Activated CD4-positive, CD25-positive, alpha-beta regulatory T cell (primary cell): ENCODE data around the gene ITFG1.
"Not testable (repeated sequence)": the region's sequence is repeated elsewhere in the genome, so short reads cannot be mapped to it uniquely, and the experiment has no call there.

Experiments
- DNase-seq, 4 experiments: peaks; one replicate each; lab custom pipeline; 2025; lab: John Stamatoyannopoulos, UW

Gene ITFG1

DNA sequence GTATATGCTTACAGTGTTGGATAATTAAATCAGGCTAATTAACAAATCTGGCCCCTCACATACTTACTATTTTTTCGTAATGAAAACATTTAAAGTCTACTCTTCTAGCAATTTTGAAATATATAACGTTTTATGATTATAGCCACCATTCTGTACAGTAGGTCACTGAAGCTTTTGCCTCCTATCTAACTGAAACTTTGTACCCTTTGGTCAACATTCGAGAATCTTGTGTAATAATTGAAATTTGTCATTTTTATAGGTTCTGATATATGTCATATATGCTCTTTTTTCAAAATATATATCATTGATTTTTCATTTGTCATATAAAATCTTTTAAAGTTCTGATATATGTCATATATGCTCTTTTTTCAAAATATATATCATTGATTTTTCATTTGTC is 12.9 kb upstream of the ITFG1 start:
- DNase-seq: no peak

- not testable (repeated sequence) for DNase-seq
Observed at GRCh38 chr16:47473004-47473403, 12.1 kb upstream of the ITFG1 start.

DNA sequence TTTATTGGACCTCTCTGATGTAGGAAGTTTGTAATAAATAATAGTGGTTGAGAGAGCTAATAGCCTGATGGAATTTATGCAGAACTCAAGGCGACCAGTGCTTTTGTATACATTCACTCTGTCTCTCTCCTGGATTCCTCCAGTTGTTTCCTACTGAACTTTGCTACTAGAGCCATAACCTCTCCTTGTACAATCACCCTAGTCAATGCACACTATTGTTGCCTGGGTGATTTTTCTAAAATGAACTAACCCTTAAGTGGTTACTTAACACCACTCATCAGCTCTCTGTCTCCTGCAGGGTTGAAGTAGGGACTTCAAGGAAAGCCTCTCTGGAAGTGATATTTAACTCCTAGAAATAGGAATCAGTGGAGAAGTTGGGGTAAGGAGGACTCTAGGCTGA is 9.9 kb upstream of the ITFG1 start:
- no peak for DNase-seq

DNA sequence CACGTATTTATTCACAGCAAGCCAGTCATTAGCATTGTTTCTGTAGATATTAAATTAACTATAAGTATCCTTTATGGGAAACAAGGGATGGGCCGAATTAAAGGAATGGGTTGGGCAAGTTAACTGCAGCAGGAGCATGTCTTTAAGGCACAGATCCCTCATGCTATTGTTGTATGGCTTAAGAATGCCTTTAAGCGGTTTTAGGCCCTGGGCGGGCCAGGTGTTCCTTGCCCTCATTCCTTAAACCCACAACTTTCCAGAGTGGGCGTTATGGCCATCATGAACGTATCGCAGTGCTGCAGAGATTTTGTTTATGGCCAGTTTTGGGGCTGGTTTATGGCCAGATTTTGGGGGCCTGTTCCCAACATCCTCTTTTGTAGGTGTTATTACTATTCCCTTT is 9.3 kb upstream of the ITFG1 start:
- DNase-seq: no peak

DNA sequence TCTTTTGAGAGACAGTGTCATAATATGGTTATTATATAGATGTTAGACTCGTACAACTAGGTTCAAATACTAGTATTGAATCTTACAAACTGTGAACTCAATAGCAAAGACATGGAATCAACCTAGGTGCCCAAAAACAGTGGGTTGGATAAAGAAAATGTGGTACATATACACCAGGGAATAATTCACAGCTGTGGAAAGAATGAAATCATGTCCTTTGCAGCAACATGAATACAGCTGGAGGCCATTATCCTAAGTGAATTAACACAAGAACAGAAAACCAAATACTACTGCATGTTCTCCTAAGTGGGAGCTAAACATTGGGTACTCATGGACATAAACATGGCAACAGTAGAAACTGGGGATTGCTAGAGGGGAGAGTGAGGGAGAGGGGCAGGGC is 8.4 kb upstream of the ITFG1 start:
- no peak for DNase-seq

GRCh38 chr16:47468070-47468689 is 7.3 kb upstream of the ITFG1 start:
- not testable (repeated sequence) for DNase-seq

GRCh38 chr16:47467501-47467900 is 6.6 kb upstream of the ITFG1 start:
- no peak for DNase-seq

DNA sequence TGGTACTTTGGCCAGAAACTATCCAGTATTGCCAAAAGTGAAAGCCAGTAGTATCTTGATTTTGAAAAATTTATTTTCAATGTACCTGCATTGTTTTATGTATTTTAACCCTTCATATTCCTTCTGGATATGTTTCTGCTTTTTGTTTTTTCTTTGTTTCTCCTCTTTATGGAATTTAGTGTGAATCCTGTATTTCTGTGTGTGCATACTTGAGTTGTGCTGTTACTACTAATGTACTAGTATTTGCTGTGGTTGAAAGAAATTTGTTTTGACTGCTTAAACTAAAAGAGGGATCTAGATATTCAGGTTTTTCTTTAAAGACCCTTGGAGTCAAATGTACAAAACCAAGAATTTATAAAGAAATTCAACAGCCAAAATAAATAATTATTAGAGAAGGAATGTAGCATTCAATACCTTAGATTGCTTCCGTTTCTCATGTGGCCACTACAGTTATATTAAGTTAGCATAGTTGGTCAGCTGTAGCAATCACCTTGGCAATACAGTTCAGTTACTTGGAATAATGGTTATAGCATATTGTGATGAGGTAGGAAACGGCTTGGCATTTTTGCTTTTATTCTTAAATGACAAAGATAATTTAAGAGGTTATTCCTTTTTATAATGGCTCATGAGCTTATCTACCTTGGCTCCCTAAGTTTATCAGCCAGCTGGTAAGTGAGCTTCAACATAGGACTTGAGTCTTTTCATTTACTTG is 5.2 kb upstream of the ITFG1 start:
- no peak for DNase-seq

DNA sequence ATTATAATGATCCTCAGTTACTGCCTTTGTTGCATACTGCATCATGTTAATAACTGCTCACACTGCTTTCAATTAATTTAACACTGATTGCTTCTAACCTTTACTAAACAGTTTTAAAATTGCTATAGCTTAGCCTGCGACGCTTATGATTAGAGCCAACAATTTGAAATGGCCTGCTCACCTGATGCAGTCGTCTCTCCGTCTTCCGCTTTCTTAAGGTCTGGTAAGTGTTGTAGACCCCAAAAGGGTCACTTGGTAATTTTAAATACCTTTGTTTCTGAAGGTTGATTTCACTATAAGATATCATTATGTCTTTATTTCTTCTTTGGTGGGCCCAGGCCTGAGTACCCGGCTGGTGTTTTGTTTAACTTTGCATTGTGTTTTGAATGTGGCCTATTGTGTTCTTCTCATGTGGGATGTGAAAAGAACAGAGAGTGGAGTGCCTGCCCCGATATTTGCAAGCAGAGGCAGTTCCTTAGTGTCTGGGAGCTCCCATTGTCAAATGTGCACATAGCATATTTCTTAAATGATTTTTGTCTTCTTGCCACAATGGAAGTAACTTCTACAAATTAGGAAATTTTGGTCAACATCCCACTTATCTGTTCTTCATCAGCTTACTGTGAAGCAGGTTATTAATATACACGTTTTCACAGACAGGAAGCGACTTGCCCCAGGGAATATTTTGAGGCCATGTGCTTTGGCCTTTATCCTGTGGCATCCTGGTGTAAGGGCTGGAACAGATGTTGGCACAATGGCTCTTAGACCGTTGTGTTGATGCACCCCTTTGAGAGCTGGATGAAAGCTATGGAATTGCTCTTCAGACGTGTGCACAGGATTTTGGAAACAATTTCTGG is 3.1 kb upstream of the ITFG1 start:
- DNase-seq: no peak

GRCh38 chr16:47461598-47462266 is 869 bp upstream of the ITFG1 start:
- no peak for DNase-seq

GRCh38 chr16:47460359-47460710 is 528 bp downstream of the ITFG1 start:
- DNase-seq: no peak

DNA sequence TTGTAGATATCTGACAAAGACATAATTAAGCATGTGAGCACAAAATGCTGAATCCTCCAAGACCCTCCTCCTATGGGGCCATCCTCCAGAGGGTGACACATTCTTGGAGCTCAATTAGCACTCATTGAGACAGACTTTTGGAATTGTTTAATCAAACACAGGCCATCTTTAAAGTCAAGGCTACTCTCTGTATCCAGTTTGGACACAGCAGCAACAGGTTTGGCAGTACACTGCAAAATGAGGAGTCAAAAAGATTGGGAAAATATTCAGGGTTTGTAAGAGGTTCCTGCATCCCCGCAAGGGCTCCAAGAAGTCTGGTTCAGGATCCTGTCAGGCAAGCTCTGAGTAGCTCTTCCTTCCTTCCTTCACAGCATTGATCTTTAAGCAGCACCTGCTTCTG is 1.3 kb downstream of the ITFG1 start:
- DNase-seq: no peak

GRCh38 chr16:47458331-47458730 is 2.5 kb downstream of the ITFG1 start:
- DNase-seq: no peak

- no peak for DNase-seq
Observed at GRCh38 chr16:47449788-47450187, 11.1 kb downstream of the ITFG1 start.

DNA sequence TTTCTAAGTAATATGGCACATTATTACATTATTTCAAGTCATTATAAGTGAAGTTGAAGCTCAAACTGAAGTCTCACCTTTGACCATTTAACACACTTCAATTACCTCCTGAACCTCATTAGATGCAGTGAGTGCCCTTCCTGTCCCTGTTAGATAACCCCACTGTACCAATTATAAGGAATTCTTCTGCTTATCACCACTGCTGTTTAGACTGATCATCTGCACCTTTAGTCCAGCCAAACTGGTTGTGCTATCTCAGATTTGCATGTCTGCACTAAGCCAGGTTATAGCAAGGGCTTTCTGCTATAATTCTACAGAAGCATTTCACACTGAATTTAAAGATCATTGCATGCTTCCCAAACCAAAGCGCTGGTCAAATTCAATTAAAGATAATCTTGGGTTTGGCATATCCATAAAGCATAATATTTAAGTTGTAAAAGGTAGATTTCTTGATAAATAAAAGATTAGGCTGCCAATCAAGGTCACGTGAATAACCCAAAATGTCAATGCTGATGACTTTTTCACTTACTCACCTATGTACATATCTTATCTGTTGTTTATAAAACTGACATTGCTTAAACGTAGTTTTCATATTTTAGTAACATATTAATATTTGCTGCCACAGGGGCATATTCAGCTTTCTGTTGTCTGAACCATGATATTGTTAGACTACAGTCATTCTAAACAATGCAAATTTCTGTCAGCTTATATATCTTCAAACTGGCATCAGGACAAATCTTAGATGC is 11.9 kb downstream of the ITFG1 start:
- no peak for DNase-seq

GRCh38 chr16:47446431-47446830 is 14.4 kb downstream of the ITFG1 start:
- DNase-seq: no peak

- DNase-seq: not testable (repeated sequence)
Observed at GRCh38 chr16:47442884-47443283, 18.0 kb downstream of the ITFG1 start.

DNA sequence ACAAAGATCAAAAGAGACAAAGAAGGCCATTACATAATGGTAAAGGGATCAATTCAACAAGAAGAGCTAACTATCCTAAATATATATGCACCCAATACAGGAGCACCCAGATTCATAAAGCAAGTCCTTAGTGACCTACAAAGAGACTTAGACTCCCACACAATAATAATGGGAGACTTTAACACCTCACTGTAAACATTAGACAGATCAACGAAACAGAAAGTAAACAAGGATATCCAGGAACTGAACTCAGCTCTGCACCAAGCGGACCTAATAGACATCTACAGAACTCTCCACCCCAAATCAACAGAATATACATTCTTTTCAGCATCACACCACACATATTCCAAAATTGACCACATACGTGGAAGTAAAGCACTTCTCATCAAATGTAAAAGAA is 20.8 kb downstream of the ITFG1 start:
- not testable (repeated sequence) for DNase-seq

DNA sequence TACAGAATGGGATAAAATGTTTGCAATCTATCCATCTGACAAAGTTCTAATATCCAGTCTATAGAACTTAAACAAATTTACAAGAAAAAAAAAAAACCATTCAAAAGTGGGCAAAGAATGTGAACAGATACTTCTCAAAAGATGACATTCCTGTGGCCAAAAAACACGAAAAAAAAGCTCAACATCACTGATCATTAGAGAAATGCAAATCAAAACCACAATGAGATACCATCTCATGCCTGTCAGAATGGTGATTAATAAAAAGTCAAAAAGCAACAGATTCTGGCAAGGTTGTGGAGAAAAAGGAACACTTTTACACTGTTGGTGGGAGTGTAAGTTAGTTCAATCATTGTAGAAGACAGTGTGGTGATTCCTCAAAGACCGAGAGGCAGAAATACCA is 26.6 kb downstream of the ITFG1 start:
- not testable (repeated sequence) for DNase-seq

DNA sequence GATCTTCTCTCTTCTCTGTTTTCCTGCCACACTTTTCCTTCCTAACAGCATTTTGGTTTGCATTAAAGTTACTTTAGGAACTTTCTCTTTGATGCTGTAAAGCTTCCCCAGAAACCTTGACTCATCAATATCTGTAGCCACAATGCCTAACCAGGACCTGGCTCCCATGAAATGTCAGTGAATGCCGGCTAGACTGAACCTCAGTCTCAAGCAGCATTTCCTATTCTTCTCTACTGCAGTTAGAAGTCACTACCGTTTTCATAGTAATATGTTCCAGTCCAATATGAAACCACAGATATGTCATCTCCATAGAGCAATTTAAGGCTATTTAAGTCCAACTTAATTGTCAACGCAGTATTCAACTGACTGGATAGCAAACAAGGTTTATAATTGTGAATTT is 28.9 kb downstream of the ITFG1 start:
- DNase-seq: no peak

DNA sequence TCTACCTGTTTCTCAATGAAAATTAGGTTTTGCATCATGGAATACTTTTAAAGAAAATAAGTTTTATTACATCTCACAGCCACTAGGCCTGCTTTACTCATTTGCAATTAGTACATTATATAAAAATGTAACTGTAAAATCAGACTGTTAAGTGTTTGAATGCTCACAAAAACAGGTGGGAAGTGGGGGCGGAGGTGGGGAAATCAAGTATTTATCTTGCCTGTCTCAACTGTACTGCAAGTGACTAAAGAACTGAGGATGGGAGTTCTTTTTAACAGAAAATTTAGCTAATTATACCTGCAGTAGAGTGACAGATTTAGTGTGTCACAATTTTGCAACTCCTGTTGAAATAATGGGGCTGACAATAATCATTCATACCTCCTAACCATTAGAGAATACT is 34.1 kb downstream of the ITFG1 start:
- DNase-seq: no peak

GRCh38 chr16:47424846-47425245 is 36.0 kb downstream of the ITFG1 start:
- no peak for DNase-seq
